Left ventricle myocardium inferior (tissue), 1 donor: ENCODE results near the gene MC5R. TPM values are rescaled to one million over a fixed set of nuclear protein-coding genes. Genes with fewer than 3 reads are reported as not detected.
A peak's percentile ranks its signal among the peaks of the same experiment; 100 is the strongest.

Source experiments
- DNase-seq: peaks from one replicate; pipeline ENCODE4 v3.0.0-alpha.2; 2020
- H3K27ac ChIP-seq: fragments of 200-600 bp; replicated peaks from 2 replicates; pipeline ENCODE4 v1.8.0; 2021
- H3K27me3 ChIP-seq: fragments of 200-600 bp; 2 replicates; pipeline ENCODE4 v1.8.0; 2021; ENCODE audit warnings: low read depth
- H3K36me3 ChIP-seq: fragments of 200-600 bp; 2 replicates; pipeline ENCODE4 v1.8.0; 2021
- H3K4me1 ChIP-seq: fragments of 200-600 bp; 2 replicates; pipeline ENCODE4 v1.8.0; 2021
- H3K4me3 ChIP-seq: fragments of 200-600 bp; 2 replicates; pipeline ENCODE4 v1.8.0; 2021; ENCODE audit warnings: mild to moderate bottlenecking, moderate library complexity
- H3K9me3 ChIP-seq: fragments of 200-600 bp; replicated peaks from 2 replicates; pipeline ENCODE4 v1.8.0; 2021
- intact Hi-C: fragments of 100-400 bp; cut with micrococcal nuclease; formaldehyde crosslinking; loops from one replicate; pipeline ENCODE4 v1.11.0; 2022
- long read RNA-seq: library from polyadenylated mRNA; unstranded; transcript quantifications from one replicate; pipeline ENCODE4 v2.0.0, GENCODE V29; 2021
- total RNA-seq: library from RNA; stranded (reverse); fragmentation: NEBNext Ultra II Directional; extraction: Animal tissue kit (Norgen Biotek cat#: 25700); gene quantifications from one replicate; pipeline ENCODE4 v1.2.1, GENCODE V29; 2021
- TF ChIP-seq, protein P1 (sequence below): fragments of 200-600 bp; IDR thresholded peaks from 2 replicates; pipeline ENCODE4 v1.8.0; 2021; ENCODE audit warnings: antibody characterized with exemption, mild to moderate bottlenecking, borderline replicate concordance
- donor health status: DM: no; HTN: yes; CAD: no; lungs with severe emphysema.

Gene MC5R
- total RNA-seq, result not detected
- long read RNA-seq, result 0 reads

DNA sequence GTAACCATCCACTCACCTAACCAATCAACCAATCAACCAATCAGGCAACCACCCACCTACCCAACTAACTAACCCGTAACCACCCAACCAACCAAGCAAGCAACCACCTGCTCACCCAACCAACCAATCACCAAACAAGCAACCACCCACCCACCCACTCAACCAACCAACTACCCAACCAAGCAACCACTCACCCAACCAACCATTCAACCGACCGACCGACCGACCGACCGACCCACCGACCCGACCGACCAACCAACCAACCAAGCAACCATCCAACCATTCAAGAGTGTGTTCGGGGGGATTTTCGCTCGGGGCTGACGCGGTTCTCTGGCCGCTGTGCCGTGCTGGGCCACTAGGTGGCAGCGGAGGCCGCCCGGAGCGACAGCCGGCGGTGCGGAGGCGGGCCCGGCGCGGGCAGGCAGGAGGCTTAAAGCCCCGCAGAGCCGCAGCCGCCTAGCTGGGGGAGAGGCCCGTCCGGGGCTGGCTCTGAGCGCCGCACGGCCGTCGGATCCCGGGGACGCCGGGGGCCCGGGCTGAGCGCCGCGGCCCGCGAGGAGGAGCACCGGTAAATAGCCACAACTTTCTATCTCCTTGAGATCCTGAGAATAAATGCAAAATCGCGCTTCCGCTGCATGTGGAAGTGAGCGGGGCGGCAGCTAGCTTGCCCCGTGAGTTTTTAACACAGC, at the start of gene MC5R:
Gene MC5R, plus strand, starts transcription at position 443 of the 689 bp plus-strand sequence. CDS start 1,617 bp downstream, outside the sequence.
- peaks cover 64% of the 10 kb centered on the region for H3K27me3 ChIP-seq
- H3K27ac ChIP-seq, result no peak within 1 kb of the TSS
- H3K36me3 ChIP-seq, result no peaks in the 10 kb centered on the region
- DNase-seq, result peak; percentile 61
- intact Hi-C loops, result loop anchor here (10.0 kb wide), 1 partner anchor 261 kb away; no protein-coding TSS in a partner anchor
- H3K9me3 ChIP-seq, result no peaks in the 10 kb centered on the region
- TF ChIP-seq, protein P1, sequence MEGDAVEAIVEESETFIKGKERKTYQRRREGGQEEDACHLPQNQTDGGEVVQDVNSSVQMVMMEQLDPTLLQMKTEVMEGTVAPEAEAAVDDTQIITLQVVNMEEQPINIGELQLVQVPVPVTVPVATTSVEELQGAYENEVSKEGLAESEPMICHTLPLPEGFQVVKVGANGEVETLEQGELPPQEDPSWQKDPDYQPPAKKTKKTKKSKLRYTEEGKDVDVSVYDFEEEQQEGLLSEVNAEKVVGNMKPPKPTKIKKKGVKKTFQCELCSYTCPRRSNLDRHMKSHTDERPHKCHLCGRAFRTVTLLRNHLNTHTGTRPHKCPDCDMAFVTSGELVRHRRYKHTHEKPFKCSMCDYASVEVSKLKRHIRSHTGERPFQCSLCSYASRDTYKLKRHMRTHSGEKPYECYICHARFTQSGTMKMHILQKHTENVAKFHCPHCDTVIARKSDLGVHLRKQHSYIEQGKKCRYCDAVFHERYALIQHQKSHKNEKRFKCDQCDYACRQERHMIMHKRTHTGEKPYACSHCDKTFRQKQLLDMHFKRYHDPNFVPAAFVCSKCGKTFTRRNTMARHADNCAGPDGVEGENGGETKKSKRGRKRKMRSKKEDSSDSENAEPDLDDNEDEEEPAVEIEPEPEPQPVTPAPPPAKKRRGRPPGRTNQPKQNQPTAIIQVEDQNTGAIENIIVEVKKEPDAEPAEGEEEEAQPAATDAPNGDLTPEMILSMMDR, result peak; percentile 88
- H3K4me3 ChIP-seq, result peak within 1 kb of the TSS; percentile 66
- peaks cover 4% of the 10 kb centered on the region for H3K4me1 ChIP-seq

GRCh38 chr18:13775058-13775457, 48.9 kb upstream of the MC5R start:
- Histone ChIP-seq H3K4me1 (no peaks in the 10 kb centered on the region), H3K27ac (no peak overlapping the region)

GRCh38 chr18:13791181-13791580, 32.8 kb upstream of the MC5R start:
- Histone ChIP-seq H3K36me3 (no peaks in the 10 kb centered on the region), H3K9me3 (peaks cover 14% of the 10 kb centered on the region), H3K4me3 (no peak overlapping the region), H3K27ac (no peak overlapping the region), H3K4me1 (no peaks in the 10 kb centered on the region), H3K27me3 (no peaks in the 10 kb centered on the region)
- intact Hi-C loops, result no loop called here
- DNase-seq, result no peak
- TF ChIP-seq, protein P1, result no peak

More at GRCh38 chr18:13775058-13775457, 48.9 kb upstream of the MC5R start:
- Histone ChIP-seq H3K27me3 (no peaks in the 10 kb centered on the region), H3K4me3 (no peak overlapping the region), H3K36me3 (no peaks in the 10 kb centered on the region), H3K9me3 (peaks cover 2% of the 10 kb centered on the region)
- TF ChIP-seq, protein P1, result no peak
- intact Hi-C loops, result no loop called here
- no peak for DNase-seq

DNA sequence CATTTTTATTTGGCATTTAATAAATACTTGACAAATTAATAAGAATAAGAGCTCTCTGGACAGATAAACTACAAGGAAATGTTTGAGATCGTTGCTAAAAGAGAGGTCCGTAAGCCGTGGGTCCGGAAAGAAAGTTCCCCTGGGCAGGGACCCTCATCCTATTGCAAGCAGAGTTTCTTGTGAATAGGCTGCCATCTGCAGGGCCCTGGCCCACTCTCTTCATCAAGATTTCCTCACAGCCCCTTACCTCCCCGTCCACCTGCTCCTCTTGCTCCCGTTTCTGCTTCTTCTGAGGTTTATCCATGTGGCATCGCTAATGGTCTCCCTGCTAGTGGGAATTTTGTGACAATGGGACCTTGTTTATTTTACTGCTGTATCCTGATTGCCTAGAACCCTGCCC, 30.1 kb upstream of the MC5R start:
- TF ChIP-seq, protein P1, result no peak
- no peaks in the 10 kb centered on the region for H3K4me1 ChIP-seq
- H3K27ac ChIP-seq, result no peak overlapping the region
- DNase-seq, result no peak
- no peak overlapping the region for H3K4me3 ChIP-seq
- H3K9me3 ChIP-seq, result peaks cover 3% of the 10 kb centered on the region
- no peaks in the 10 kb centered on the region for H3K36me3 ChIP-seq
- intact Hi-C loops, result no loop called here
- no peaks in the 10 kb centered on the region for H3K27me3 ChIP-seq

- H3K27ac ChIP-seq, result peak overlapping the region; percentile 4
- peaks cover 10% of the 10 kb centered on the region for H3K4me1 ChIP-seq
- no peaks in the 10 kb centered on the region for H3K36me3 ChIP-seq
- intact Hi-C loops, result no loop called here
- H3K9me3 ChIP-seq, result peaks cover 3% of the 10 kb centered on the region
- DNase-seq, result no peak
- no peaks in the 10 kb centered on the region for H3K27me3 ChIP-seq
- TF ChIP-seq, protein P1, result no peak
- H3K4me3 ChIP-seq, result no peak overlapping the region
Observed at GRCh38 chr18:13796515-13796914, 27.4 kb upstream of the MC5R start.
